Karpas-422 (cell line): ENCODE results near the gene TMEM238L. TPM values are rescaled to one million over a fixed set of nuclear protein-coding genes. Genes with fewer than 3 reads are reported as not detected.

Experiments
- small RNA-seq: library from RNA; depleted of rRNA; stranded (forward); fragments of <200 nt; gene quantifications from one replicate; pipeline ENCODE3, GENCODE V24; 2014
- total RNA-seq: library from RNA; depleted of rRNA; stranded (reverse); fragments of >200 nt; shearing (Covaris generic); gene quantifications from 2 replicates; pipeline ENCODE4 v1.2.3, GENCODE V29; 2014; ENCODE audit warnings: low replicate concordance; rRNA removed

The TMEM238L gene
- total RNA-seq, 1 experiment from 2014 or later: not detected

Small RNA genes lying within 50 kb of the gene (small RNA-seq; reads per million reads assigned to genes)
- gene AC015908.2: not detected
- not detected for gene TMEM238L

Other genes with a start within 250 kb of the TMEM238L start
- gene MYH3, start 146.8 kb downstream of the TMEM238L start, total RNA-seq: 1.0 and 1.7 TPM in 2 replicates
- 39.7 and 51.5 TPM in 2 replicates for gene SCO1, start 106.6 kb downstream of the TMEM238L start, total RNA-seq
- gene ADPRM, start 106.5 kb downstream of the TMEM238L start, total RNA-seq: 4.7 and 7.8 TPM in 2 replicates
- gene TMEM220, start 74.1 kb downstream of the TMEM238L start, total RNA-seq: not detected in 2 replicates
- not detected in 2 replicates for gene PIRT, start 34.0 kb upstream of the TMEM238L start, total RNA-seq